AG10803 (cell line): ENCODE data around the gene SLC11A2.

ENCODE experiments used
- DNase-seq: peaks from one replicate; pipeline ENCODE4 v3.0.0; 2010; ENCODE audit warnings: low read depth
- H3K4me3 ChIP-seq: 2 replicates; pipeline ENCODE4 v1.5.1; 2011; ENCODE audit warnings: mild to moderate bottlenecking, low read length, control low read depth
- CTCF ChIP-seq: conservative IDR thresholded peaks from 2 replicates; pipeline ENCODE4 v1.5.1; 2011; ENCODE audit warnings: mild to moderate bottlenecking, low read length, control low read depth, inconsistent platforms

The SLC11A2 gene

GRCh38 chr12:51008329-51009055, 17.7 kb downstream of the SLC11A2 start:
- no peak for DNase-seq
- no peak for TF ChIP-seq CTCF
- H3K4me3 ChIP-seq, result no peak overlapping the region

- no peak overlapping the region for H3K4me3 ChIP-seq
- TF ChIP-seq CTCF, result no peak
- DNase-seq, result no peak
These were observed 20.5 kb downstream of the SLC11A2 start for GRCh38 chr12:51005671-51006070.

- H3K4me3 ChIP-seq, result no peak overlapping the region
- no peak for TF ChIP-seq CTCF
- DNase-seq, result no peak
These were observed 21.2 kb downstream of the SLC11A2 start for GRCh38 chr12:51005030-51005429.

- no peak for DNase-seq
- TF ChIP-seq CTCF, result no peak
- no peak overlapping the region for H3K4me3 ChIP-seq
These were observed 21.7 kb downstream of the SLC11A2 start for GRCh38 chr12:51004504-51004903.

- no peak overlapping the region for H3K4me3 ChIP-seq
- no peak for DNase-seq
- TF ChIP-seq CTCF, result no peak
These were observed 24.4 kb downstream of the SLC11A2 start for GRCh38 chr12:51001799-51002198.

- TF ChIP-seq CTCF, result no peak
- no peak overlapping the region for H3K4me3 ChIP-seq
- peak; percentile 75 for DNase-seq
These were observed 25.9 kb downstream of the SLC11A2 start for GRCh38 chr12:51000245-51000644.

- DNase-seq, result no peak
- no peak for TF ChIP-seq CTCF
- no peak overlapping the region for H3K4me3 ChIP-seq
These were observed 27.1 kb downstream of the SLC11A2 start for GRCh38 chr12:50999093-50999492.
